Activated naive CD8-positive, alpha-beta T cell treated with anti-CD3 and anti-CD28 coated beads for 36 hours (primary cell): ENCODE data around the gene SASH1. TPM values are rescaled to one million over a fixed set of nuclear protein-coding genes. Genes with fewer than 3 reads are reported as not detected.

ENCODE experiments used
- DNase-seq: peaks from one replicate; pipeline ENCODE4 v3.0.0; 2021
- H3K27ac Mint-ChIP-seq: one replicate; pipeline ENCODE4 v1.8.0; 2022; ENCODE audit warnings: mild to moderate bottlenecking, moderate library complexity, mixed read lengths
- H3K27me3 Mint-ChIP-seq: one replicate; pipeline ENCODE4 v1.8.0; 2022; ENCODE audit warnings: mild to moderate bottlenecking, mixed read lengths
- H3K36me3 Mint-ChIP-seq: one replicate; pipeline ENCODE4 v1.8.0; 2021; ENCODE audit warnings: mild to moderate bottlenecking, mixed read lengths
- H3K4me1 Mint-ChIP-seq: one replicate; pipeline ENCODE4 v1.8.0; 2021; ENCODE audit warnings: mixed read lengths
- H3K4me3 Mint-ChIP-seq: one replicate; pipeline ENCODE4 v1.8.0; 2022; ENCODE audit warnings: mild to moderate bottlenecking, moderate library complexity, mixed read lengths
- H3K9me3 Mint-ChIP-seq: one replicate; pipeline ENCODE4 v1.8.0; 2022; ENCODE audit warnings: mixed read lengths
- total RNA-seq, 2 experiments: library from RNA; stranded (reverse); gene quantifications; one replicate each; pipeline ENCODE4 v1.2.3, GENCODE V29; 2021

SASH1 gene
- total RNA-seq, 2 experiments from 2014 or later: 0.04 TPM

- H3K27me3 Mint-ChIP-seq: peaks cover 13% of the 10 kb centered on the region
- H3K27ac Mint-ChIP-seq: no peak overlapping the region
- no peaks in the 10 kb centered on the region for H3K36me3 Mint-ChIP-seq
- DNase-seq: no peak
- no peak overlapping the region for H3K4me3 Mint-ChIP-seq
- H3K4me1 Mint-ChIP-seq: peaks cover 2% of the 10 kb centered on the region
- H3K9me3 Mint-ChIP-seq: no peaks in the 10 kb centered on the region
These were observed 54.3 kb downstream of the SASH1 start for GRCh38 chr6:148396926-148397325.

GRCh38 chr6:148398244-148398643 is 55.6 kb downstream of the SASH1 start:
- no peak overlapping the region for H3K4me3 Mint-ChIP-seq
- no peak for DNase-seq
- H3K27ac Mint-ChIP-seq: no peak overlapping the region
- H3K36me3 Mint-ChIP-seq: no peaks in the 10 kb centered on the region
- H3K27me3 Mint-ChIP-seq: peaks cover 16% of the 10 kb centered on the region
- no peaks in the 10 kb centered on the region for H3K9me3 Mint-ChIP-seq
- no peaks in the 10 kb centered on the region for H3K4me1 Mint-ChIP-seq

- Mint-ChIP-seq H3K9me3 (no peaks in the 10 kb centered on the region), H3K27me3 (peaks cover 13% of the 10 kb centered on the region), H3K27ac (no peak overlapping the region), H3K36me3 (no peaks in the 10 kb centered on the region), H3K4me1 (no peaks in the 10 kb centered on the region), H3K4me3 (no peak overlapping the region)
- no peak for DNase-seq
These were observed 56.0 kb downstream of the SASH1 start for GRCh38 chr6:148398678-148399077.

- H3K36me3 Mint-ChIP-seq: no peaks in the 10 kb centered on the region
- H3K4me3 Mint-ChIP-seq: no peak overlapping the region
- H3K27me3 Mint-ChIP-seq: peaks cover 16% of the 10 kb centered on the region
- no peaks in the 10 kb centered on the region for H3K4me1 Mint-ChIP-seq
- H3K27ac Mint-ChIP-seq: no peak overlapping the region
- no peak for DNase-seq
- H3K9me3 Mint-ChIP-seq: no peaks in the 10 kb centered on the region
These were observed 58.9 kb downstream of the SASH1 start for GRCh38 chr6:148401571-148401970.

GRCh38 chr6:148404456-148405054 is 61.9 kb downstream of the SASH1 start:
- no peak overlapping the region for H3K27ac Mint-ChIP-seq
- DNase-seq: no peak
- no peaks in the 10 kb centered on the region for H3K36me3 Mint-ChIP-seq
- no peaks in the 10 kb centered on the region for H3K9me3 Mint-ChIP-seq
- peaks cover 16% of the 10 kb centered on the region for H3K27me3 Mint-ChIP-seq
- H3K4me3 Mint-ChIP-seq: no peak overlapping the region
- H3K4me1 Mint-ChIP-seq: no peaks in the 10 kb centered on the region

- no peak for DNase-seq
- no peaks in the 10 kb centered on the region for H3K36me3 Mint-ChIP-seq
- no peaks in the 10 kb centered on the region for H3K9me3 Mint-ChIP-seq
- H3K27me3 Mint-ChIP-seq: peaks cover 16% of the 10 kb centered on the region
- H3K4me1 Mint-ChIP-seq: no peaks in the 10 kb centered on the region
- no peak overlapping the region for H3K27ac Mint-ChIP-seq
- no peak overlapping the region for H3K4me3 Mint-ChIP-seq
These were observed 63.3 kb downstream of the SASH1 start for GRCh38 chr6:148405894-148406293.

- Mint-ChIP-seq H3K36me3 (no peaks in the 10 kb centered on the region), H3K9me3 (no peaks in the 10 kb centered on the region), H3K4me1 (no peaks in the 10 kb centered on the region), H3K27me3 (peaks cover 12% of the 10 kb centered on the region), H3K27ac (no peak overlapping the region), H3K4me3 (no peak overlapping the region)
- no peak for DNase-seq
These were observed 64.1 kb downstream of the SASH1 start for GRCh38 chr6:148406579-148407371.

GRCh38 chr6:148407372-148407771 is 64.7 kb downstream of the SASH1 start:
- DNase-seq: no peak
- H3K4me1 Mint-ChIP-seq: no peaks in the 10 kb centered on the region
- H3K27me3 Mint-ChIP-seq: peaks cover 8% of the 10 kb centered on the region
- no peak overlapping the region for H3K4me3 Mint-ChIP-seq
- H3K36me3 Mint-ChIP-seq: no peaks in the 10 kb centered on the region
- no peaks in the 10 kb centered on the region for H3K9me3 Mint-ChIP-seq
- no peak overlapping the region for H3K27ac Mint-ChIP-seq

GRCh38 chr6:148413321-148414091 is 70.9 kb downstream of the SASH1 start:
- peaks cover 1% of the 10 kb centered on the region for H3K27me3 Mint-ChIP-seq
- no peak overlapping the region for H3K27ac Mint-ChIP-seq
- no peak for DNase-seq
- no peak overlapping the region for H3K4me3 Mint-ChIP-seq
- no peaks in the 10 kb centered on the region for H3K36me3 Mint-ChIP-seq
- no peaks in the 10 kb centered on the region for H3K4me1 Mint-ChIP-seq
- H3K9me3 Mint-ChIP-seq: no peaks in the 10 kb centered on the region

- no peak for DNase-seq
- Mint-ChIP-seq H3K4me3 (no peak overlapping the region), H3K4me1 (no peaks in the 10 kb centered on the region), H3K27me3 (peaks cover 3% of the 10 kb centered on the region), H3K9me3 (no peaks in the 10 kb centered on the region), H3K36me3 (no peaks in the 10 kb centered on the region), H3K27ac (no peak overlapping the region)
These were observed 71.5 kb downstream of the SASH1 start for GRCh38 chr6:148414092-148414489.

- no peak overlapping the region for H3K27ac Mint-ChIP-seq
- H3K4me3 Mint-ChIP-seq: no peak overlapping the region
- peaks cover 3% of the 10 kb centered on the region for H3K27me3 Mint-ChIP-seq
- H3K4me1 Mint-ChIP-seq: no peaks in the 10 kb centered on the region
- no peak for DNase-seq
- no peaks in the 10 kb centered on the region for H3K9me3 Mint-ChIP-seq
- no peaks in the 10 kb centered on the region for H3K36me3 Mint-ChIP-seq
These were observed 72.2 kb downstream of the SASH1 start for GRCh38 chr6:148414836-148415235.

GRCh38 chr6:148415511-148416260 is 73.0 kb downstream of the SASH1 start:
- H3K27ac Mint-ChIP-seq: no peak overlapping the region
- H3K4me3 Mint-ChIP-seq: no peak overlapping the region
- H3K36me3 Mint-ChIP-seq: no peaks in the 10 kb centered on the region
- H3K4me1 Mint-ChIP-seq: no peaks in the 10 kb centered on the region
- H3K27me3 Mint-ChIP-seq: peaks cover 3% of the 10 kb centered on the region
- no peaks in the 10 kb centered on the region for H3K9me3 Mint-ChIP-seq
- DNase-seq: no peak

GRCh38 chr6:148416330-148416965 is 73.8 kb downstream of the SASH1 start:
- DNase-seq: no peak
- Mint-ChIP-seq H3K36me3 (no peaks in the 10 kb centered on the region), H3K4me1 (no peaks in the 10 kb centered on the region), H3K27ac (no peak overlapping the region), H3K27me3 (peaks cover 3% of the 10 kb centered on the region), H3K9me3 (no peaks in the 10 kb centered on the region), H3K4me3 (no peak overlapping the region)

- Mint-ChIP-seq H3K9me3 (no peaks in the 10 kb centered on the region), H3K27ac (no peak overlapping the region), H3K4me1 (no peaks in the 10 kb centered on the region), H3K4me3 (no peak overlapping the region), H3K27me3 (peaks cover 3% of the 10 kb centered on the region), H3K36me3 (no peaks in the 10 kb centered on the region)
- no peak for DNase-seq
These were observed 74.4 kb downstream of the SASH1 start for GRCh38 chr6:148417045-148417444.
